Astrocyte (in vitro differentiated cells and primary cell): ENCODE results near the gene SVIL.

ENCODE experiments used
- EZH2 ChIP-seq: IDR thresholded peaks from 2 replicates; pipeline ENCODE4 v1.6.1; 2012; ENCODE audit warnings: mild to moderate bottlenecking, low read length, inconsistent platforms; ENCODE audit not compliant: insufficient read depth
- TF ChIP-seq, protein P1 (sequence below): IDR thresholded peaks from 2 replicates; pipeline ENCODE4 v1.5.1; 2011; ENCODE audit warnings: low read depth, mild to moderate bottlenecking, inconsistent platforms, low read length, moderate library complexity; ENCODE audit not compliant: insufficient read depth

DNA sequence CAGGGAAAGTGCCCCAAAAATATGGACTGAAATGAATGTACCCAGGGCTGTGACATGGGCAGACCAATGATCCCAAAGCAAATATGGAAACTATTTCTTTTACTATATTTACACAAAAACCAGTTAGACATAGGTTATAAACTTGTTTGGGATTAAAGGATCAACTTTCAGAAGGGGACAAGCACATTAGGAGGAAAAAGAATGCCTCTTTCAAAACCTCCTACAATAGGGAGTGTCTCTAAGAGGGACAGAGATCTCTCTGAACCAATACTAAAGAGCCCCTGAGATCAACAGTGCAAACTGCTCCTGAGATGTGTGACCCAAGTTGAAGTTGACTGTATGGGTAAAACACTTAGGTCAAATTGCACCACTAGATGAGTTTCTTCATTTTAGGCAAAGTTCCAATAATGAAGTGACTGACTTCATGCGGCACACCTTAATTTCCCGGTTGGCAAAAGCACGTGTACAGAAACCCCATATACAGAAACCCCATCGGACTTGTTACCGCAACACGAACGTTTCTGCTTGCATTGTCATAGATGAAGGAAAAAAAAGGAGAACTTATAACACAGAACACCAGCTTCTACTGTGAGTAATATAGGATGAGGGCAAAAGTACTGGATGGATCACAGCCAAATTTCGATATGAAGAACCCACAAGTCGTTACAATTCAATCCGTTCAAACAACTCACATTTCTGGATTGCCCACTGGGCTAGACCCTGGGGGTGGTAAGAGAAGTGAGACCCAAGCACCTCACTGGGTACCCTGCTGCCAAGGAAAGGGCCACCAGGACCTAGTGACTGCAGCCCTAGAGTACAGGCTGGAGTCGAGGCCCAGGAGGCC, 4.3 kb downstream of the SVIL start:
- no peak for TF ChIP-seq EZH2
- TF ChIP-seq, protein P1, sequence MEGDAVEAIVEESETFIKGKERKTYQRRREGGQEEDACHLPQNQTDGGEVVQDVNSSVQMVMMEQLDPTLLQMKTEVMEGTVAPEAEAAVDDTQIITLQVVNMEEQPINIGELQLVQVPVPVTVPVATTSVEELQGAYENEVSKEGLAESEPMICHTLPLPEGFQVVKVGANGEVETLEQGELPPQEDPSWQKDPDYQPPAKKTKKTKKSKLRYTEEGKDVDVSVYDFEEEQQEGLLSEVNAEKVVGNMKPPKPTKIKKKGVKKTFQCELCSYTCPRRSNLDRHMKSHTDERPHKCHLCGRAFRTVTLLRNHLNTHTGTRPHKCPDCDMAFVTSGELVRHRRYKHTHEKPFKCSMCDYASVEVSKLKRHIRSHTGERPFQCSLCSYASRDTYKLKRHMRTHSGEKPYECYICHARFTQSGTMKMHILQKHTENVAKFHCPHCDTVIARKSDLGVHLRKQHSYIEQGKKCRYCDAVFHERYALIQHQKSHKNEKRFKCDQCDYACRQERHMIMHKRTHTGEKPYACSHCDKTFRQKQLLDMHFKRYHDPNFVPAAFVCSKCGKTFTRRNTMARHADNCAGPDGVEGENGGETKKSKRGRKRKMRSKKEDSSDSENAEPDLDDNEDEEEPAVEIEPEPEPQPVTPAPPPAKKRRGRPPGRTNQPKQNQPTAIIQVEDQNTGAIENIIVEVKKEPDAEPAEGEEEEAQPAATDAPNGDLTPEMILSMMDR, result no peak
